Sciatic nerve (tissue), 2 donors: ENCODE results near the gene GALNT17. TPM values are rescaled to one million over a fixed set of nuclear protein-coding genes. Genes with fewer than 3 reads are reported as not detected.
A peak's percentile ranks its signal among the peaks of the same experiment; 100 is the strongest.
"Not testable (repeated sequence)": the region's sequence is repeated elsewhere in the genome, so short reads cannot be mapped to it uniquely, and the experiment has no call there.

Source experiments
- ATAC-seq: fragments of 200-7000 bp; cut with Tn5 transposase; one replicate; pipeline ENCODE4 v1.9.1; 2020; ENCODE audit warnings: mild to moderate bottlenecking, moderate library complexity
- DNase-seq: peaks from one replicate; pipeline ENCODE4 v3.0.0-alpha.2; 2020; ENCODE audit warnings: low spot score
- intact Hi-C: fragments of 100-400 bp; cut with DNase I; formaldehyde crosslinking; loops from one replicate; pipeline ENCODE4 v1.14.2; 2022
- total RNA-seq: library from RNA; stranded (reverse); fragmentation: NEBNext Ultra II Directional; extraction: Animal tissue kit (Norgen Biotek cat#: 25700); gene quantifications from one replicate; pipeline ENCODE4 v1.2.1, GENCODE V29; 2021
- donor health status: DM: no; HTN: no; CAD: no.
- donor health status: DM: no; HTN: no; CAD: no.

Gene GALNT17
- total RNA-seq, 1 donor from 2014 or later, result 65.4 TPM

DNA sequence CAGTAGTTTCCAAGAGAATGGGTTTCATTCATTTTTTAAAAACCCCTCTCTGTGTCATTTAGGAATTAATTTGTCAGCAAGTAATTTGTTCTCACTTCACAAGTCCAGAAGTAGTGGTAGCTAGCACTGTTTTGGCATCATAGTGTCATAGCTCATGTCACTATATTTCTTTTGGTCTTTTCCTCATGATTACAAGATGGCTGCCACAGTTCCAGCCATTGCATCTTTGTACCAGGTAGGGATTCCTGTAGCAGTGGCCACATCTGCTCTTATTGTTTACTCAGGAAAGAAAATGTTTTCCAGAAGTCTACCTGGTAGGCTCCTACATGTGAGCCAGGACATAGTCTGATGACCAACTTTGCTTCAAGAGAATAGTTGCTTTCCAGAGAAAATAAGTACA lies 16.2 kb downstream of the GALNT17 start:
- intact Hi-C loops, result no loop called here
- DNase-seq (no peak), ATAC-seq (no peak)

DNA sequence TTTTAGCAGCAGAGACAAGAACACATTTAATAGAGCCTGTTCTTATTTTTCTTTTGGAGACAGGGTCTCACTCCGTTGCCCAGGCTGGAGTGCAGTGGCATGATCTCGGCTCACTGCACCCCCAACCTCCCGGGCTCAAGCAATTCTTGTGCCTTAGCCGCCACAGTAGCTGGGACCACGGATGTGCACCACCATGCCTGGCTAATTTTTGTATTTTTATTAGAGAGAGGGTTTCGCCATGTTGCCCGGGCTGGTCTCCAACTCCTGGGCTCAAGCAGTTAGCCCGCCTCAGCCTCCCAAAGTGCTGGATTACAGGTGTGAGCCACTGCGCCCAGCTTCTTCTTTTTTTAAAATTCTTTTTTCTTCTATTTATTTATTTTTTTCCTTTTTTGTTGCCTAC lies 23.3 kb downstream of the GALNT17 start:
- ATAC-seq, result no peak
- intact Hi-C loops, result no loop called here
- DNase-seq, result no peak

DNA sequence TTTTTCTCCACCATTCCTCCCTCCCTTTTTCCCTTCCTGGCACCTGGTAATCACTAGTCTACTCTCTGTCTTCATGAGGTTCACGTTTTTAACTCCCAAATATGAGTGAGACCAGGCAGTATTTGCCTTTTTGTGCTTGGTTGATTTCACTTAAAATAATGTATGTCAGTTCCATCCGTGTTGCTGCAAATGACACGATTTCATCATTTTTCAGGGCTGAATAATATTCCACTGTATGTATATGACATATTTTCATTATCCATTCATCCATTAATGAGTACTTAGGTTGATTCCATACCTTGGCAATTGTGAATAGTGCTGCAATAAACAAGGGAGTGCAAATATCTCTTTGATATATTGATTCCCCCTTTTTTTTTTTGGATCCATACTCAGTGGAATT lies 25.8 kb downstream of the GALNT17 start:
- intact Hi-C loops, result no loop called here
- ATAC-seq, result no peak
- DNase-seq, result no peak

DNA sequence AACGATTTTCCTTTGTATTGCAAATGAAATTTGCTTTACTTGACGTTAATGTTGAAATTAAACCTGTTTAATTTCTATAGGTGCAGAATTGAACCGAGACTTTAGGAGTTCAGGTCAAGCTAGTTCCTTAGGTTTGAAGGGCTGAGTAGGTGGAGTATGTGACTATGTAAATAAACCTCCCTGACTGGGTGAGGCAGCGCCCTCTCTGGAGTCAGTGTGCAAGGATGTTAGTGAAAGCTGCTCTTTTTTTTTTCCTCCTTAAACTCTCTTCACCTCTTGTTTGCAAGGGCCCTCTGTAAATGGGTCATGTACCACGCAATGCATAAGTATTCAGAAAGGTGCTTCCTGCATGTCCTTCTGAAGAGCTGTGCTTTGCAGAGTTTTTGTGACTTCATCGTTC lies 33.8 kb downstream of the GALNT17 start:
- intact Hi-C loops, result no loop called here
- no peak for ATAC-seq
- DNase-seq, result no peak

DNA sequence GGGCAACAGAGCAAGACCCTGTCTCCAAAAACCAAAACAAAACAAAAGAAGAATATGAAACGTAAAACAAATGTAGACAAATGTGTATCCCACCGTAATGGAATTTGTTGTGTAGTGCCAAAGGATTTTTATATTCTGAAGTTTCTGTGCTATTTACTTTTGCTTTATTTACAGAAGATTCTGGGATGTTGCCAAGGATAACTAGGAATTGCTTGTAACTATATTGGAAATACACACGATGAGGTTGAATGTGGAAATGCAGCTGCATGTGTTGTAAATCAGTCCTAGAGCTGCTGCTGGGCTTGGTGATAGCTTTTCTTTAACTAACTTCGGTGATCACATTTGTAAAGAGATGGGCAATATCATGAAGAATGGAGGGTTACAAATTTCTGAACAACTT lies 39.5 kb downstream of the GALNT17 start:
- intact Hi-C loops, result no loop called here
- ATAC-seq (no peak), DNase-seq (no peak)

DNA sequence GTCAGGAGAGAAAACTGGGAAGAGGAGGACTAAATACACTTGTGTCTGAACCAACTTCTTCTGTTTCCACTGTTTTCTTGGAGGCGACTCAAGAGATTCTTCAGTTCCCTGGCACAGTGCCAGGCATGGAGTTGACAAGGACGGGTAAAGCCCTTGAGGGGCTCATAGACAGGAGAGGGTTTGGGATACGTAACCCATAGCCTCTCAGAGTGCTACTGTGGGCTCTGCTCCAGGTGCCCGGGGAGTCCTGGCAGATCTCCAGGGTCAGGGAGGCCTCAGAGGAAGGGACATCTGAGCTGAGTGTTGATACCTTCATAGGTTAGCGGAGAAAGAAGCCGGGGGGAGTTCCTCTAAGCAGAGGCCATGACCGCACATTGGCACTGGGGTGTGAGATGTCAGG lies 42.0 kb downstream of the GALNT17 start:
- intact Hi-C loops, result no loop called here
- no peak for ATAC-seq

DNA sequence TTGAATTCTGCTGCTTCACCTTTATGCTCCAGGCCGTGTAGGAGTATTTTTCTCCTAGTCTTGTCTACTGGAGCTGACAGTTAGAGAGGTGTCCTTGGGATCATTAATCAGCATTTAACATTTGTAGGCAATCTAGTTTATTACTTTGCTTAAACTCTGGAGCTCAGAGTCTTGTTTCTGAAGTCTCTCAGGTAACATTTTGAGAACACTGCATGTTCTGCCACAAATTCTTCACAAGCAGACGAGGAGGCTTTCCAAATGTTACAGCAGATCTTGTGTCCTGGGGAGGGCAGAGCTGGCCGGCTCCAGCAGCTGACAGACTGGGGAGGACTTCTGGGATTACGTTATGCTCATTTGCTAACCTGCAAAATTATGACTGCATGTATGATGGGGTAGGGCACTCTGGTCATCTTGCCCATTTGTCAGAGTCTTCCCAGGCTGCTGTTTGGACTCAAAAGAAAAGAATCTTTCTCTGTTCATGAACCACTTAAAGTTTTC lies 50.5 kb downstream of the GALNT17 start:
- ATAC-seq (no peak), DNase-seq (no peak)
- intact Hi-C loops, result no loop called here

More for the DNA sequence above, 42.0 kb downstream of the GALNT17 start:
- DNase-seq, result peak; percentile 63

DNA sequence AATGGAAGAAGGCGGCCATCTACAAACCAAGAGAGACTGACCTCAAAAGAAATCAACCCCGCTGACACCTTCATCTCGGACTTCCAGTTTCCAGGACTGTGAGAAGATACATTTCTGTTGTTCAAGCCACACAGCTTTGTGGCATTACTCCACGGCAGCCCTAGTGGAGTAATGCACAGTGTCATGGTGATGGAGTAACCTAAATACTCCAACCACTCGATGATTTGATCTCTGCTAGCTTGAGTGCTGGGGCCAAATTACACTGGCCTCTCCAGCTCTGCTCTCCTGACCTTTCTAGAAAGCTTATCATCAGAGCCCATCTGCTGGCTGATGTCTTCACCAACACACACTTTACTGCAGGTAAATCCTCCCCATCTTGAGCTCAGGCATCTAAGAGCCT lies 52.2 kb downstream of the GALNT17 start:
- DNase-seq, result no peak
- intact Hi-C loops, result no loop called here
- ATAC-seq, result no peak

DNA sequence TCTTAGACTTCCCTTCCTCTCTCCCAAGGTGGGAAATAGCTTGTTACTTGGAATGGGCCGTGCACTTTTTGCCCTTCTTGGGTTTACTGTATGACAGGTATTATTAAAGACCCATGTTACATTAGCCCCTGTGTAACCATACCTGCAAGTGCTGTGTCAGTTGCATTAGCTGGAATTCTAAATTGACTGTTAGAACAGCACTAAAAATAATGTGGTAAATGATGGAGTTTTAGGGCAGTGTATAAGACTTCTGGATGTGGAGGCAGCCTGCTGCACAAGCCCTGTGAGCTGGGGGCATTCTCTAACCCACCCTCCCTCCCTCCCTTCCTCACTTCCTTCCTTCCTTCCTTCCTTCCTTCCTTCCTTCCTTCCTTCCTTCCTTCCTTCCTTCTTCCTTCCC lies 52.7 kb downstream of the GALNT17 start:
- intact Hi-C loops, result no loop called here
- no peak for ATAC-seq
- no peak for DNase-seq

DNA sequence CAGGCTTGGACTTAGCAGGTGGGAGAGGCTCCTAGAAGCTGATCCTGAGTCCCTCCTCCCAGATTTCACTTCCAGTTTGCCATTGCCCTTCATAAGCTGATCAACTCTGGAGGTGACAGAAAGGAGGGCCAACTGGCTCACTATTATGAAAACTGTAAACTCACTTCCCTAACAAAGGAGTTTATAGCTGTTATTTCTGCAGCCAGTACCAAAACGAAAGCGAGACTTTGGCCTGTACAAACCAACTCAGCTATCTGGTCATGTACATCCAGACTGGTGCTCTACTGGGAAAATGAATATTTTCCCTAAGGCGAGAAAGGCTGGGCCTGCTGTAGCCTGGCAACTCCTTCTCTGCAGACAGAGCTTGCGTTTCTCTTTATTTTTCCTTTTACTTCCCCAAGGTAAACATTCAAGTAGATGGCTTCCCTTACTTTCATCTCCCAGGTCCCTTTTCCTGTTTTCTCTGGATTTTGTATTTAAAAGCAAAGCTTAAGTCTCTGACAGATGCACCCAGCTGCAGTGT lies 54.7 kb downstream of the GALNT17 start:
- ATAC-seq (no peak), DNase-seq (no peak)
- intact Hi-C loops, result no loop called here

DNA sequence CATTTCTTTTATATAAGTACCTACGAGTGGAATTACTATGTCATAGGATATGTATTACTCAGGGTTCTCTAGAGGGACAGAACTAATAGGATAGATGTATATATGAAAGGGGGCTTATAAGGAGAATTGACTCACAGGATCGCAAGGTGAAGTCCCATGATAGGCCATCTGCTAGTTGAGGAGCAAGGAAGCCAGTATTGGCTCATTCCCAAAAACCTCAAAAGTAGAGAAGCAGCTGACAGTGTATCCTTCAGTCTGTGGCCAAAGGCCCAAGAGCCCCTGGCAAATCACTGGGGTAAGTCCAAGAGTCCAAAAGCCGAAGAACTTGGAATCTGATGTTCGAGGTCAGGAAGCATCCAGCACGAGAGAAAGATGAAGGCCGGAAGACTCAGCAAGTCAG lies 59.8 kb downstream of the GALNT17 start:
- no peak for DNase-seq
- ATAC-seq, result no peak
- intact Hi-C loops, result no loop called here

DNA sequence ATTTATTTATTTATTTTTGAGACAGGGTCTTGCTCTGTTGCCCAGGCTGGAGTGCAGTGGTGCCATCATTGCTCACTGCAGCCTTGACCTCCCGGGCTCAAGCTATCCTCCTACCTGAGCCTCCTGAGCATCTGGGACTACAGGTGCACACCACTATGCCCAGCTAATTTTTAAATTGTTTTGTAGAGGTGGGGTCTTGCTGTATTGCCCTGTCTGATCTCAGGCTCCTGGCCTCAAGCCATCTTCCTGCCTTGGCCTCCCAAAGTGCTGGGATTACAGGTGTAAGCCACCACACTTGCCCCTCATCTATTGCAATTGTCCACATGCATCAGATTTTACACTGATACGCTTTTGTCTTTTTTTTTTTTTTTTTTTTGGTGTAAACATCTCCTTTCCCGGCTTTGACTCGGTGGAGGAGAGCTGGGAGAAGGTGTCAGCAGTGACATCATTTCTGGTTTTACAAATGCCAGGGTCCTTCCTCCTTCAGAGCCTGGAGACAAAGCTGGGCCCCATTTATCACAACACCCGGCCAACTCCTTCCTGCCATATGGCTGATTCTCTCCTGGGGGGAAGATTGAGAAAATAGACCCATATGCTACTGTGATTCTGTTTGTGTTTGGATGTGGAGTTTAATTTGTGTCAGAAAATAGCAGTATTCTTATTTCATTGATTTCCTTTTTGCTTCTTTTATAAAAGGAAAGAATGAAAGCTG lies 61.3 kb downstream of the GALNT17 start:
- ATAC-seq (no peak), DNase-seq (no peak)
- intact Hi-C loops, result no loop called here

DNA sequence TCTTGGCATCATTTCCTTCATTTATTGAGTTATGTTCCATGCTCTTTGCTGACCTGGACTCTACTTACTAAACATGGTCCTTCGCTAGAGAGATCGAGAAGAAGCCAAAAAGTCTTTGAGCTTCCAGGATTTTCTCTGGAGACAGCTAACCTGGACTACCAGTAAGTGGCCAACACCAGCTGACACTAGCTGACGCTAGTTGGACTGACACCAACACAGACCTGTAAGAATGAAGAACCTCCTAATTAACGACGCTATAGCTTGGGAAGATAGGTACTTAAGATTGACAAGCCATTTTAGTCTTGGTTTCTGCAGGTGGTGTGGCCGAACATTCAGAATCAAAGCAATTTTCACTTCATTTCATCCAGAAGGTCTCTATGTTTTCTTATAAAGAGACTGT lies 66.4 kb downstream of the GALNT17 start:
- DNase-seq, result no peak
- no peak for ATAC-seq
- intact Hi-C loops, result no loop called here

DNA sequence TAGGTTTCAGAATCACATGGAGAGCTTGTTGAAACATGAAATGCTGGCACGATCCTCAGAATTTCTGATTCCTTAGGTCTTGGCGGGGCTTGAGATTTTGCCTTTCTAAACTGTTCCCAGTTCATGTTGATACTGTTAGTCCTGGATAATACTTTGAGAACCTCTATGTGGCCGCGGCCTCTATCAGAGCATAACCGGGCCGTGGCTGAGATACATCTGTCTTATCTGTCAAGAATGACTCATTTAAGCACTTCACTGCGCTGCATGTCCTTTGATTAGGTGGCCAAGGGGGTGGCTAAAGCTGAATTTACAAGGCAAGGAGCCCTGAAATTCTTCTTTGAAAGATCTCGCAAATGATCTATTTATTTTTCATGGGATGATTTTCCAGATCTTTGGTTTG lies 66.9 kb downstream of the GALNT17 start:
- intact Hi-C loops, result no loop called here
- DNase-seq (no peak), ATAC-seq (peak; percentile 51)

DNA sequence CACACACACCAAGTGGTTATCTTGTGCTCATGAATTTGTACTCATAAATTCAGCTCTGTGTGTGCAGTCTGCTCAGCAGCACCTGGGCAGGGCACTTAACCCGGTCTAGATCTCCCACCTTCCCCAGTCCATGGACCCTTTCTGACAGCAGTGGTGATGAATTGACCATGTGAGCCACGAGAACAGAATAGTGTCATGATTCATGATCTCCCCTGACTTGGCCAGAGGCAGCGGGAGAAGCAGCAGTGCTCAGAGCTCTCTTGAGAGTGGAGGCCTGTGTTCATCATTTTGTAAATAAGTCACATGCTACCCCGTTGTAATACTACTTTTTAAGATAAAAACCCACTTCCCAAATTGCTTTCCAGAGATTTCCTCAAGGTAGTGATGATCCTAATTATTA lies 74.2 kb downstream of the GALNT17 start:
- no peak for DNase-seq
- no peak for ATAC-seq
- intact Hi-C loops, result no loop called here

DNA sequence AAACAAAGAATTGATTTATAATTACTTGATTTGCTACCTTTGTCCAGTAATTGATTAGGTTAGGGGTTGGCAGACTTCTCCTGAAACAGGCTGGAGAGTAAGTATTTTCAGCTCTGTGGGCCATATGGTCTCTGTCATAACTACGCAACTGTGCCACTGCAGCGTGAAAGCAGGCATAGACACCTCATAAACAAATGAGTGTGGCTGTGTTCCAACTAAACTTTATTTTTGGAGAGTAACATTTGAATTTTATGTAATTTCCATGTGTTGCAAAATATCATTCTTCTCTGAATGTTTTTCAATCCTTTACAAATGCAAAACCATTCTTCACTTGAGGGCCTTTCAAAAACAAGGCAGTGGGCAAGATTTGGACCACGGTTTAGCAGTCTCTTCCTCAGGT lies 76.9 kb downstream of the GALNT17 start:
- ATAC-seq (no peak), DNase-seq (no peak)
- intact Hi-C loops, result no loop called here

DNA sequence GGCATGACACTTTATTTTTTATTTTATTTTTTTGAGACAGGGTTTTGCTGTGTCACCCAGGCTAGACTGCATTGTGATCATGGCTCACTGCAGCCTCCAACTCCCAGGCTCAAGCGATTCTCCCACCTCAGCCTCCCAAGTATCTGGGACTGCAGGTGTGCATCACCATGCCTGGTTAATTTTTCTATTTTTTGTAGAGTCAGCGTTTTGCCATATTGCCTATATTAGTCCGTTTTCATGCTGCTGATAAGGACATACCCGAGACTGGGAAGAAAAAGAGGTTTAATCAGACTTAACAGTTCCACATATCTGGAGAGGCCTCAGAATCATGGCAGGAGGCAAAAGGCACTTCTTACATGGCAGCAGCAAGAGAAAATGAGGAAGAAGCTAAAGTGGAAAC lies 77.5 kb downstream of the GALNT17 start:
- ATAC-seq, intact Hi-C loops, DNase-seq: not testable (repeated sequence)

DNA sequence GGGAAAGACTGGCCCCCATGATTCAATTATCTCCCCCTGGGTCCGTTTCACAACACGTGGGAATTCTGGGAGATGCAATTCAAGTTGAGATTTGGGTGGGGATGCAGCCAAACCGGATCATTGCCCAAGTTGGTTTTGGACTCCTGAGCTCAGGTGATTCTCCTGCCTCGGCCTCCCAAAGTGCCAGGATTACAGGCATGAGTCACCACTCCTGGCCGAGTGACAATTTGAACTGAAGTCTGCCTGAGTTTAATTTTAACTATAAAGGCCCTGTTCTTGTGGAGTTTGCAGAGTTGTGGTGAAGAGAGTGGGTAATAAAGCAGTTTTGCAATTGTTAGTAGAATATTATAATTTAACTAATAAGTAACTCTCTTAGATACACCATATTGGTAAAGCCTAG lies 78.3 kb downstream of the GALNT17 start:
- DNase-seq (no peak), ATAC-seq (no peak)
- intact Hi-C loops, result no loop called here

DNA sequence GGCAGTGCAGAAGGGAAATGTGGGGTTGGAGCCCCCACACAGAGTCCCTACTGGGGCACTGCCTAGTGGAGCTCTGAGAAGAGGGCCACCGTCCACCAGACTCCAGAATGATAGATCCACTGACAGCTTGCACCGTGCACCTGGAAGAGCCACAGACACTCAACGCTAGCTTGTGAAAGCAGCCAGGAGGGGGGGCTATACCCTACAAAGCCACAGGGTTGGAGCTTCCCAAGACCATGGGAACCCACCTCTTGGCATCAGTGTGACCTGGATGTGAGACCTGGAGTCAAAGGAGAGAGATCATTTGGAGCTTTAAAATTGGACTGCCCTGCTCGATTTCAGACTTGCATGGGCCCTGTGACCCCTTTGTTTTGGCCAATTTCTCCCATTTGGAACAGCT lies 80.5 kb downstream of the GALNT17 start:
- ATAC-seq, intact Hi-C loops, DNase-seq: not testable (repeated sequence)

DNA sequence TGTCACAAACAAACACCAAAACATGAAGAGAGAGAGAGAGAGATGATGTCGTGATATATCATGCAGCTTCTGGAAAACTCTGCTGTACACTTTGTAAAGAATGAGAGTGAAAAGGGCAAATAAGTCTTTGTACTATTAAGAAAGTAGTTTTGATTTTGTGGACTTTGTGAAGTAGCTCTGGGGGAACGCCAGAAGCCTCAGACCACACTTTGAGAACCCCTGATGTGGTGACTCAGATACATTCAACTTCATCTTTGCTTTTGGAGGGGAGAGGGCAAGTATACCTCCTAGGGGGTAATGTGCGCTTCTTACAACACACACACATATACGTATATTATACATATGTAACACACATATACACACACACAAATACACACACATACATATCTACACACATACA lies 84.3 kb downstream of the GALNT17 start:
- ATAC-seq, result no peak
- intact Hi-C loops, result no loop called here
- no peak for DNase-seq

DNA sequence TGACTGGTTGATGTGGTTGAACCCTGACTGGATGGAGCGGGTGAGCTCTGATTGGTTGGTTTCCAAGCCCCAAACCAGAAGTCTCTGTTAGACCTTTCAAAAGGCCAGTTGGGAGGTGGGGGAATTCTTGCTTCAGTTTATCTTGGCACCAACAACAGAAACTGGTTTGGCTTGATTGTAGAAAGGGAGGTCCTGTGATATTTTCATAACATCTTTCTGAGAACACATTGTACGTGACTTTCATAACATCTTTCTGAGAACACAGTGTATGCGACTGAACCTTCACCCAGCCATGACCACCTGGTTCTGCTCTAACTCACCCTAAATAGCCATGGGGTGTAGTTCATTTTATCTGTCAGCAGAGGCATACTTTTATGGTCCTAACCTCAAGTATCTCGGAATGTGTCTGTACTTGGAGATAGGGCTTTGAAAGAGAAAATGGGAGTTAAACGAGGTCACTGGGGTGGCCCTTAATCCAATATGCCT lies 88.3 kb downstream of the GALNT17 start:
- ATAC-seq (peak; percentile 92), DNase-seq (no peak)
- intact Hi-C loops, result no loop called here
